GM08714 (cell line): ENCODE measurements around the gene CNBP.
"Not testable (repeated sequence)": the region's sequence is repeated elsewhere in the genome, so short reads cannot be mapped to it uniquely, and the experiment has no call there.

Experiments
- H3K4me3 ChIP-seq: fragments of 200-500 bp; sonication (Bioruptor generic); 2 replicates; pipeline ENCODE4 v1.5.1; 2014; ENCODE audit warnings: mild to moderate bottlenecking, low read length, inconsistent platforms
- ZNF274 ChIP-seq: IDR thresholded peaks from 2 replicates; pipeline ENCODE4 v1.6.1; 2012; ENCODE audit warnings: mild to moderate bottlenecking, low read depth, low read length

Gene CNBP

DNA sequence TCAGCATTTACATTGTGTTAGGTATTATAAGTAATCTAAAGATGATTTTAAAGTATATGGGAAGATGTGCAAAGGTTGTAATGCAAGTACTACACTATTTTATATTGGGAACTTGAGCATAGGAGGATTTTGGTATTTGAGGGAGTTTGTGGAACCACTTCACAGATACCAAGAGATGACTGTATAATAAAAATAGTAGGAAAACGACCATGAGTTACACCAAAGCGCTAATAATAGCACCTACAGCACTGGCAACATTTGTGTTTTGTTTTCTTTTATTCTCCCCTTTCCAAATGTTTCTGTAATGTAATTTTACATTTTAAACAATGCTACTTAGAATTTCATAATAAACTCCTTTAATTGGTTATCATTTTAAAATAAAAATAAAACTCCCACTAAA is 10.5 kb downstream of the CNBP start:
- H3K4me3 ChIP-seq: no peak overlapping the region
- TF ChIP-seq ZNF274: no peak

- H3K4me3 ChIP-seq: no peak overlapping the region
- no peak for TF ChIP-seq ZNF274
Observed at GRCh38 chr3:129166579-129167332, 16.9 kb downstream of the CNBP start.

DNA sequence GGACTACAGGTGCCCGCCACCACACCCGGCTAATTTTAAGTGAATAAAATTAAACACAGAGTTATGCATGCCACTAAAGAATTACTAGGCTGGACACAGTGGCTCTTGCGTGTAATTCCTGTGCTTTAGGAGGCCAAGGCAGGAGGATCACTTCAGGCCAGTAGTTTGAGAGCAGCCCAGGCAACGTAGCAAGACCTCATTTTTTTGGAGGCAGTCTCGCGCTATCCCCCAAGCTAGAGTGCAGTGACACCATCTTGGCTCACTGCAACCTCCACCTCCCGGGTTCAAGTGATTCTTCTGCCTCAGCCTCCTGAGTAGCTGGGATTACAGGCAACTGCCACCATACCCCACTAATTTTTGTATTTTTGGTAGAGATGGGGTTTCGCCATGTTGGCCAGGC is 18.1 kb downstream of the CNBP start:
- H3K4me3 ChIP-seq: not testable (repeated sequence)

- TF ChIP-seq ZNF274: no peak
- no peak overlapping the region for H3K4me3 ChIP-seq
Observed at GRCh38 chr3:129164500-129164899, 19.2 kb downstream of the CNBP start.

GRCh38 chr3:129162729-129163579 is 20.7 kb downstream of the CNBP start:
- no peak overlapping the region; the same call in 1 of the 2 replicates for H3K4me3 ChIP-seq
- no peak for TF ChIP-seq ZNF274

DNA sequence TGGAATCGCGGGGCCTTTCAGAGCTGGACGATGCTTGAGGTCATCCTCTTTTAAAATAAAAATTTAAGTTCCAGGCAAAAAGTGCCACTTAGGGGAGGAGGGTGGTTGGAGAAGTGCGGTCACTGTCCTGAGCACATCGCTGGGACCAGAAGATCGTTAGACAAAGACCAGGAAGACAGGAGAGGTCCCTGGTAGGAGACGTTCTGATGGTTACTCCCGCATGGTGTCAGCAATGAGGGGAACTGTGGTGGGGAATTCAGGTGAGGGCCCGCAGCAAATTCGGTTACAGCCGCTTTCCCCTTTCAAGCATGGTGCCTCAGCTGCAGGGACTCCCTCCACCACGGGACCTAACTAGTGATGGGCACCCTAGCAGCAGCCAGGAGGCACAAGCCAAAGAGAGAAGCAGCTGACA is 21.8 kb downstream of the CNBP start:
- no peak for TF ChIP-seq ZNF274
- peak overlapping the region; percentile 99 for H3K4me3 ChIP-seq

- TF ChIP-seq ZNF274: no peak
- peak within 1 kb of the TSS; percentile 99 for H3K4me3 ChIP-seq
Observed at GRCh38 chr3:129160891-129161859, 22.5 kb downstream of the CNBP start, which contains the start of gene ISY1. ISY1 (minus strand) TSS chr3:129161063; CDS start chr3:129160975, 88 bp downstream.

- H3K4me3 ChIP-seq: no peak overlapping the region
- no peak for TF ChIP-seq ZNF274
Observed at GRCh38 chr3:129144786-129145185, 38.9 kb downstream of the CNBP start.

GRCh38 chr3:129141011-129141410 is 42.7 kb downstream of the CNBP start:
- not testable (repeated sequence) for H3K4me3 ChIP-seq

DNA sequence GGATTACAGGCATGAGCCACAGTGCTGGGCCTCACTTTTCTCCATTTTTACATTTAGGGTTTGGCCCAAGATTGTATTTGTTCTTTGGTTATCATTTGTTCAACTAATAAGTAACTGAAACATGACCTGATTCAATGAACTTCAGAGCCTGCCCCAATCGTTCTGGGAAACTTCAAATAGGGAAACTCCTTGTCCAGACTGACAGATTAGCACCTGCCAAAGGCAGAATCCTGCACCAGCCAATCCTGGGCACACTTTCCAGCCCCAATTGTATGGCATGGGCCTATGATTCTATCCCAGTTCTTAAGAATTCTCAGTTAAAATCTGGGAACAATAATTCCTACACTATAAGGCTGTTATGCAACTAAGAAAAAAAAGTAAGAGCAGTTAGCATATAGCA is 43.8 kb downstream of the CNBP start:
- H3K4me3 ChIP-seq: no peak overlapping the region
- TF ChIP-seq ZNF274: no peak

GRCh38 chr3:129136275-129136674 is 47.4 kb downstream of the CNBP start:
- not testable (repeated sequence) for H3K4me3 ChIP-seq

DNA sequence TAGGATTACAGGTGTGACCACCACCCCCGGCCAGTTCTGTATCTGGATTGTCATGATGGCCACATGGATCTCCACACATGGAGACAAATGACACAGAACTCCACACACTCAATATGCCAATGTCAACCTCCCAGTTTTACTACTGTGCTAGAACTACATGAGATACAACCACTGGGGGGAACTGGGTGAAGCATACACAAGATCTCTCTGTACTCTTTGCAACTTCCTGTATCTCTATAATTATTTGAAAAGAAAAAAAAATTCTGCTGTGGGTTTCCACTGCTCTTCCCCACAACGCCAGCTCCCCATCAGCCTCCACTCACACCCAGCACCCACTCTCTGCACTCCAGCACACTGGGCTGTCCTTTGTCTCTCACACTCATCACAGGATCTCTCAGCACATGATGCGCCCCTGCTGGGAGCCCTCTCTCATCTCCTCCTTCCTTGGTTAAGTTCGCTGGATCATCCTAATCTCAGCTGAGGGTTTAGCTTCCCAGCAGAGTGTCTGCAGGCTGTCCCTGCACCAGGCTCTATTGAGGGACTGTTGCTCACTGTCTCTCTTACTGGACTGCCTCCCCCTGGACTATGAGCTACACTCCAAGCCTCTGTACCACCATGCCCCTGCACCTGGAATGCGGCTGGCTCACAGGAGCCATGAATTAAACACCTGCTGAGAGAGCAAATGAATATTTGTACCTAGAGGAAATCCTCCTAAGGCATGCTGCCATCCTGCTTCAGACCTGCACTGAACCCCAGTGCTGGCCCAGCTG is 51.4 kb downstream of the CNBP start:
- TF ChIP-seq ZNF274: no peak
- no peak overlapping the region for H3K4me3 ChIP-seq

DNA sequence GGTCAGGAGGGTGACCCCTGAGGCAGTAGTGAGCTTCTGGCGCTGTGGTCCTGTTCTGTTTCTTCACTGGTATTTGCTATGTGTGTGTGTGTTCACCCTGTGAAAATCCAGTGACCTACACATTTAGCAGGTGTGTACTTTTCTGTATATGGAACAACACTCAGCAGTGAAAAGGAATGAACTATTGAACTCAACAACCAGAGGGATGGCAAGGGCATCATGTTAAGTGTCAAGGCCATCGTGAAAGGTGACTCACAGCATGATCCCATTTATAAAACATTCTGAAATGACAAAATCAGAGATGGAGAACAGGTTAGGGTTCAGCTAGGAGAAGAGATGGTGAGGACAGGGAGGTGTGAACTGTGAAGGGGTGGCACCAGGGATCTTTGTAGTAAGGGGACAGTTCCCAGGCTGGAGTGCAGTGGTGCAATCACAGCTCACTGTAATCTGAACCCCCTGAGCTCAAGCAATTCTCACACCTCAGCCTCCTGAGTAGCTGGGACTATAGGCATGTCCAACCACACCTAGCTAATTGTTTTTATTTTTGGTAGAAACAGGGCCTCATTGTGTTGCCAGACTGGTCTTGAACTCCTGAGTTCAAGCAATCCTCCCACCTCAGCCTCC is 52.1 kb downstream of the CNBP start:
- no peak overlapping the region for H3K4me3 ChIP-seq
- no peak for TF ChIP-seq ZNF274
